ENCODE measurements around the gene TDRD7.

Gene TDRD7

GRCh38 chr9:97397220-97397619, 14.7 kb upstream of the TDRD7 start:
- TF ChIP-seq GATA2 (IDR thresholded peaks at IDR 0.05; ENCODE audit: low read depth, low read length) (no peak), GATA3 (IDR thresholded peaks at IDR 0.05; ENCODE audit: low read depth, low read length) (no peak)

GRCh38 chr9:97398999-97399758, 12.7 kb upstream of the TDRD7 start:
- TF ChIP-seq GATA2 (IDR thresholded peaks at IDR 0.05; ENCODE audit: low read depth, low read length): no peak
- TF ChIP-seq GATA3 (IDR thresholded peaks at IDR 0.05; ENCODE audit: low read depth, low read length): no peak

- TF ChIP-seq GATA3 (IDR thresholded peaks at IDR 0.05; ENCODE audit: low read depth, low read length): no peak
- no peak for TF ChIP-seq GATA2 (IDR thresholded peaks at IDR 0.05; ENCODE audit: low read depth, low read length)
These were observed 8.1 kb upstream of the TDRD7 start for GRCh38 chr9:97403746-97404316.

DNA sequence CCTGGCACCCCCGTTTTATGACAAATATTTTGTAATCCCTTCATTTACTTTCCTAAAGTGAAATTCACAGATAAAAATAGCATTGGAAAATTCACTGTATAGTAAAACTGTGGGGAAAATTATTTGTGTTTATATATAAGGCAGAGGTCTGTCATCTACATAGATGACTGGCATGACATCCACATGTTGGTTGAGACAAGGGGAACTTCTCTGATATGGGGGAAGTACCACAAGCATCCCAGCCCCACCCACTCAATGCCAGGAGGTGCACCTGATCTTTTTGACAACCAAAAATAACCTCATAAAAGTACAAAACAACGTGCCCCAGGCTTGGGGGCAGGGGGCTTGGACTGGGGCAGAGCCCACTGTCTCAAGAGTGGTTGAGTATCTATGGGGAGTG, 6.3 kb upstream of the TDRD7 start:
- TF ChIP-seq GATA3 (IDR thresholded peaks at IDR 0.05; ENCODE audit: low read depth, low read length): no peak
- TF ChIP-seq GATA2 (IDR thresholded peaks at IDR 0.05; ENCODE audit: low read depth, low read length): no peak

GRCh38 chr9:97406620-97407177, 5.2 kb upstream of the TDRD7 start:
- no peak for TF ChIP-seq GATA2 (IDR thresholded peaks at IDR 0.05; ENCODE audit: low read depth, low read length)
- TF ChIP-seq GATA3 (IDR thresholded peaks at IDR 0.05; ENCODE audit: low read depth, low read length): no peak

- TF ChIP-seq GATA3 (IDR thresholded peaks at IDR 0.05; ENCODE audit: low read depth, low read length) (no peak), GATA2 (IDR thresholded peaks at IDR 0.05; ENCODE audit: low read depth, low read length) (no peak)
These were observed 3.3 kb upstream of the TDRD7 start for GRCh38 chr9:97408562-97408961.

GRCh38 chr9:97411440-97411788, 482 bp upstream of the TDRD7 start:
- TF ChIP-seq GATA3 (IDR thresholded peaks at IDR 0.05; ENCODE audit: low read depth, low read length): no peak

DNA sequence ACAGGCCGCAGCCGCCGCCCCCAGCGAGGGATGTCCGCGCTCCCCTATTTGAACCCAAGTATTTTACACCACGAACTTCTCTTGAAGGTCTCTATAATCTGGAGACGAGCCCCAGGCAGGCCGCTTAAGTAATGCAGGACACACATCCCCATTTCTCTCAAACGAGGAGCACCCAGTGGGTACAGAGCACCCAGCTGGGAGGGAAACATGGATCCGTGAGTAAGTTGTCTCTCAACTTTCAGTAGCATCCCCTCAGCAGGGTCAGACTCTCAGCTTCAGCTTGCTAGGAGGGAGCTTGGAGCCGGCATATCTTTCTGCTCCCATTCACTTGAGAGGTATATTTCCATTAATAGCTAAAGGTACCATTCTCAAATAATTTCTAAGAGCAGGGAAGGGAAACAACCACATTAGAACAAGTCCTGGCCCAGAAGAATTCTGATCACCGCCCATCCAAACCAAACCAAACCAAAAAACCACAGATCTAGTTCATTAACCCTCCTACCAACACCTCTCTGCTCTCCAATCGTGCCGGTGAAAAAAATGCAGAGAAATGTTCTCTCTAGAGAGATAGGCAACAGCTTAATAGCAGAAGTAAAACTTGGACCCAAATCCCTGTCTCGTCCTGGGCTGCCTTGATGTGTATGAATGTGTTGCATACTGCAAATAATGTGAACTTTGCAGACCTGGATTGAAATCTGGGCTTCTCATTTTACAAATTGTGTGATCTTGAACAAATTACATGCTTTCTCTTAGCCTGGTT, 910 bp downstream of the TDRD7 start:
- no peak for TF ChIP-seq GATA2 (IDR thresholded peaks at IDR 0.05; ENCODE audit: low read depth, low read length)
- TF ChIP-seq GATA3 (IDR thresholded peaks at IDR 0.05; ENCODE audit: low read depth, low read length): no peak

GRCh38 chr9:97413462-97413861, 1.6 kb downstream of the TDRD7 start:
- TF ChIP-seq GATA3 (IDR thresholded peaks at IDR 0.05; ENCODE audit: low read depth, low read length) (no peak), GATA2 (IDR thresholded peaks at IDR 0.05; ENCODE audit: low read depth, low read length) (no peak)

DNA sequence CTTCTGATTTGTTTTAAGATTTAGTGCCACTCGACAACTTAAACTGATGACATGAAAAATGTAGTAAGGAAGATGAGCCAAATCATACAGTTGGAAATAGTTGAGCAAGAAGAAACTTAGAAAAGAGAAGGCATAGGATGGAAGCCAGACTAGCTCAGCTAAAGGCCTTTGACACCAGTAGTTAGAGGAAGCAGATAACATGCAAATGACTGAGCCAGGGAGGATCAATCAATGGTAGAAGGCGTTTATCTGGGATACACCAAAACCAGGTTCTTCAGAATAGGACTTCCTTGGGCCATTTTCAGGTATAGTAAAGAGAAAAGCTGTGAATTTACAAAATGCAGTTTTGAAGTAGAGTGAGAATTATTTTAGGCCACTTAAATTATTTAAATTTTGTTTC, 3.2 kb downstream of the TDRD7 start:
- TF ChIP-seq GATA3 (IDR thresholded peaks at IDR 0.05; ENCODE audit: low read depth, low read length) (no peak), GATA2 (IDR thresholded peaks at IDR 0.05; ENCODE audit: low read depth, low read length) (no peak)

DNA sequence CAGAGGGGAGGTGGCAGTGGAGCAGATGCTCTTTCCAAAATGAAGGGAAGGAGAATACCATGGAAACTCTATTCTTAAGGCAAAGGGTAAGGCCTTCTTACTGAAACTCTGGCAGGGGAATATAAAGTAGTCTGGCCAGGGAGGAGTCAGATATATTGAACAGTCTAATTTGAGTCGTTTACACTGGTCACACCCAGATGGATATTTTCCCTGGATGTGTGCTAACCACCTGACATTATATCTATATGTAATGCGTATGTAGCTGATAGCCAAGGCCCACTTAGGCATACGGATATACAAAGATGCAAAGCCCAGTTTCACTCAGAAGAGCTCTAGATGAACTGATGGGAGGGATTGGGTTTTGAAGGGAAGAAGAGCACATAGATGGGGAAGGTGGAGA, 7.0 kb downstream of the TDRD7 start:
- TF ChIP-seq GATA2 (IDR thresholded peaks at IDR 0.05; ENCODE audit: low read depth, low read length): no peak
- no peak for TF ChIP-seq GATA3 (IDR thresholded peaks at IDR 0.05; ENCODE audit: low read depth, low read length)

GRCh38 chr9:97419309-97419867, 7.5 kb downstream of the TDRD7 start:
- TF ChIP-seq GATA3 (IDR thresholded peaks at IDR 0.05; ENCODE audit: low read depth, low read length) (no peak), GATA2 (IDR thresholded peaks at IDR 0.05; ENCODE audit: low read depth, low read length) (no peak)

DNA sequence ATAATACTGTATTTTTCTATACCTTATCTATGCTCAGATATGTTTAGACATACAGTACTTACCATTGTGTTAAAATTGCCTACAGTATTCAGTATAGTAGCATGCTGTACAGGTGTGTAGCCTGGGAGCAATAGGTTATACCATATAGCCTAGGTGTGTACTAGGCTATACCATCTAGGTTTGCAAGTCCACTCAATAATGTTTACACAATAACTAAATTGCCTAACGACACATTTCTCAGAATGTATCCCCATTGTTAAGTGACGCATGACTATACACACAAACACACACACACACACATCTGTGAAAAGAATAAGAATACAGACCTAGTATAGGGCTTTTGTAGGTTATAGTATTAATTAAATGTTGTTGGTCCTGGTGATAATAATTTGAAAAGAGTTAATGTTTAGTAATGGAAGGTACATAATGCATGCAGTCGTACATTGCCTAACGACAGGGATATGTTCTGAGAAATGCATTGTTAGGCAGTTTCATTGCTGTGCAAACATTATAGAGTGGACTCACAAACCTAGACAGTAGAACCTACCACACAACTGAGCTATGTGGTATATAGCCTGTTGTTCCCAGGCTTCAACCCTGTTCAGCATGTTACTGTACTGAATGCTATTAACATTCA, 13.6 kb downstream of the TDRD7 start:
- TF ChIP-seq GATA3 (IDR thresholded peaks at IDR 0.05; ENCODE audit: low read depth, low read length): no peak
- no peak for TF ChIP-seq GATA2 (IDR thresholded peaks at IDR 0.05; ENCODE audit: low read depth, low read length)

DNA sequence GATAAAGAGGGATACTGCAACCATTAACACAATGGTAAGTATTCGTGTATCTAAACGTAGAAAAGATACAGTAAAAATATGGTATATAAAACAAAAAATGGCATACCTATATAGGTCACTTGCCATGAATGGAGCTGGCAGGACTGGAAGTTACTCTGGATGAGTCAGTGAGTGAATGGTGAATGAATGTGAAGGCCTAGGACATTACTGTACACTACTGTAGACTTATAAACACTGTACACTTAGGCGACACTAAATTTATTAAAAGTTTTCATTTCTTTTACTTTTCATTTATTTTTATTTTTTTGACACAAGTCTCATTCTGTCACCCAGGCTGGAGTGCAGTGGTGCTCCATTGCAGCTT, 14.1 kb downstream of the TDRD7 start:
- TF ChIP-seq GATA3 (IDR thresholded peaks at IDR 0.05; ENCODE audit: low read depth, low read length) (no peak), GATA2 (IDR thresholded peaks at IDR 0.05; ENCODE audit: low read depth, low read length) (no peak)

Data from SH-SY5Y (cell line).